Fibroblast of lung (primary cell): ENCODE data around the gene ROR2.

Source experiments
- CTCF ChIP-seq, 2 donors: IDR thresholded peaks in 1 of 2; conservative IDR thresholded peaks in 1 of 2; 1 replicate in 1 of 2; 2 replicates in 1 of 2; pipeline ENCODE4 v1.5.1; 2011 to 2012; ENCODE audit warnings: low read length in 2 of 2, control low read depth in 1 of 2, inconsistent platforms in 1 of 2, low read depth in 1 of 2, mild to moderate bottlenecking in 1 of 2
- EZH2 ChIP-seq: IDR thresholded peaks from 2 replicates; pipeline ENCODE4 v1.5.1; 2012; ENCODE audit warnings: low read length, control low read depth, mild to moderate bottlenecking; ENCODE audit errors: missing control alignments

- TF ChIP-seq CTCF (conservative IDR thresholded peaks at IDR 0.05 in 1 of 2, IDR thresholded peaks at IDR 0.05 in 1 of 2; ENCODE audit: low read depth in 1 of 2, low read length in 2 of 2): no peak
- TF ChIP-seq EZH2: no peak
Measured at GRCh38 chr9:91678807-91679580, 271.0 kb downstream of the ROR2 start.
